OCI-LY7 (cell line): ENCODE measurements around the gene SSNA1. TPM values are rescaled to one million over a fixed set of nuclear protein-coding genes. Genes with fewer than 3 reads are reported as not detected.

ENCODE experiments used
- BruUV-seq: library from RNA; stranded (reverse); fragments of 400-500 nt; replicated peaks from 2 replicates; lab custom pipeline; 2021; lab: Mats Ljungman, UMichigan
- CTCF ChIA-PET: fragments of 300-600 bp; sonication (Branson Sonifier 250); formaldehyde crosslinking; loops from one replicate; lab custom pipeline; 2022; ENCODE audit warnings: antibody characterized with exemption; ENCODE audit not compliant: unreplicated experiment; lab: Charles Lee
- POLR2A ChIA-PET: fragments of 300-600 bp; sonication (Branson Sonifier 250); formaldehyde crosslinking; loops from one replicate; lab custom pipeline; 2022; ENCODE audit warnings: antibody characterized with exemption; lab: Charles Lee
- DNase-seq: peaks from one replicate; pipeline ENCODE4 v3.0.0-alpha.2; 2015; ENCODE audit warnings: low spot score
- H2AFZ ChIP-seq: fragments of 200-600 bp; sonication (generic), shearing (Covaris generic); 2 replicates; pipeline ENCODE4 v1.6.1; 2014; ENCODE audit warnings: mild to moderate bottlenecking, antibody characterized with exemption, low read length, moderate library complexity
- H3K27ac ChIP-seq: fragments of 200-600 bp; sonication (generic); 2 replicates; pipeline ENCODE4 v1.5.1; 2014; ENCODE audit warnings: mixed run types, low read depth, mild to moderate bottlenecking, moderate library complexity, low read length, inconsistent platforms; ENCODE audit not compliant: poor library complexity, severe bottlenecking
- H3K36me3 ChIP-seq: fragments of 200-600 bp; sonication (generic); 2 replicates; pipeline ENCODE4 v1.6.1; 2014; ENCODE audit warnings: mild to moderate bottlenecking, antibody characterized with exemption, low read length, moderate library complexity, mixed read lengths; ENCODE audit not compliant: insufficient read depth
- H3K4me1 ChIP-seq: fragments of 200-600 bp; sonication (generic); 2 replicates; pipeline ENCODE4 v1.5.1; 2014; ENCODE audit warnings: mild to moderate bottlenecking, low read length; ENCODE audit not compliant: insufficient read depth, poor library complexity, severe bottlenecking
- H3K4me2 ChIP-seq: fragments of 200-600 bp; sonication (generic); 2 replicates; pipeline ENCODE4 v1.6.1; 2014; ENCODE audit warnings: mild to moderate bottlenecking, low read length
- H3K4me3 ChIP-seq: fragments of 200-600 bp; sonication (generic); 2 replicates; pipeline ENCODE4 v1.5.1; 2014; ENCODE audit warnings: mild to moderate bottlenecking, low read depth, low read length; ENCODE audit not compliant: poor library complexity, severe bottlenecking
- H3K79me2 ChIP-seq: fragments of 200-600 bp; sonication (generic); 2 replicates; pipeline ENCODE4 v1.6.1; 2016; ENCODE audit warnings: low read depth, mild to moderate bottlenecking, low read length, moderate library complexity, mixed read lengths; ENCODE audit not compliant: insufficient read depth
- H3K9me2 ChIP-seq: fragments of 200-600 bp; sonication (generic); 2 replicates; pipeline ENCODE4 v1.6.1; 2016; ENCODE audit warnings: mild to moderate bottlenecking, low read length, mixed read lengths; ENCODE audit not compliant: insufficient read depth
- H3K9me3 ChIP-seq: fragments of 200-600 bp; sonication (generic); 2 replicates; pipeline ENCODE4 v1.6.1; 2014; ENCODE audit warnings: mild to moderate bottlenecking, mixed run types, low read length, mixed read lengths
- H4K20me1 ChIP-seq: fragments of 200-600 bp; sonication (generic); 2 replicates; pipeline ENCODE4 v1.6.1; 2014; ENCODE audit warnings: mild to moderate bottlenecking, antibody characterized with exemption, low read length, moderate library complexity, mixed read lengths; ENCODE audit not compliant: insufficient read depth
- CTCF ChIP-seq: fragments of 200-600 bp; sonication (generic); conservative IDR thresholded peaks from 2 replicates; pipeline ENCODE4 v1.5.1; 2014; ENCODE audit warnings: mild to moderate bottlenecking, antibody characterized with exemption, low read length, moderate library complexity, mixed read lengths
- EZH2phosphoT487 ChIP-seq: fragments of 200-600 bp; sonication (generic); IDR thresholded peaks from 2 replicates; pipeline ENCODE4 v1.6.1; 2018; ENCODE audit warnings: low read depth, borderline replicate concordance, mild to moderate bottlenecking, mixed run types, antibody characterized with exemption, low read length, moderate library complexity, mixed read lengths
- intact Hi-C: fragments of 100-400 bp; cut with micrococcal nuclease; formaldehyde crosslinking; loops from one replicate; pipeline ENCODE4 v1.10.0; 2022; ENCODE audit not compliant: unreplicated experiment
- total RNA-seq, 2 experiments: library from RNA; depleted of rRNA in 1 of 2; stranded (reverse); fragments of >200 nt in 1 of 2; shearing (Covaris generic) in 1 of 2; gene quantifications; 2 replicates each; pipeline ENCODE4 v1.2.3, GENCODE V29; 2014 to 2022

SSNA1 gene
- total RNA-seq, 2 experiments from 2014 or later = 71.0 to 111 TPM

GRCh38 chr9:137232510-137232909 lies 44.0 kb downstream of the SSNA1 start:
- peaks cover 32% of the 10 kb centered on the region for H3K4me1 ChIP-seq
- no peaks in the 10 kb centered on the region for H3K79me2 ChIP-seq
- H3K27ac ChIP-seq = no peak overlapping the region
- no peaks in the 10 kb centered on the region for H3K9me3 ChIP-seq
- no peaks in the 10 kb centered on the region for H3K9me2 ChIP-seq
- no peaks in the 10 kb centered on the region for H4K20me1 ChIP-seq
- no peak overlapping the region for H3K4me2 ChIP-seq
- no peak overlapping the region for H3K4me3 ChIP-seq
- no TSS peak for BruUV-seq
- H3K36me3 ChIP-seq = no peaks in the 10 kb centered on the region
- no peak for DNase-seq
- ChIA-PET POLR2A (no interaction called here), CTCF (no interaction called here)
- intact Hi-C loops = no loop called here
- TF ChIP-seq CTCF (no peak), EZH2phosphoT487 (no peak)
- no peak overlapping the region for H2AFZ ChIP-seq

GRCh38 chr9:137233143-137233980 lies 44.9 kb downstream of the SSNA1 start:
- Histone ChIP-seq H3K9me3 (no peaks in the 10 kb centered on the region), H3K4me2 (no peak overlapping the region), H3K4me1 (peaks cover 41% of the 10 kb centered on the region), H3K4me3 (no peak overlapping the region), H3K27ac (no peak overlapping the region), H3K36me3 (no peaks in the 10 kb centered on the region; the same call in 1 of the 2 replicates), H3K79me2 (0 out of 2 replicates have a peak, but pooled peaks cover 2% of the 10 kb centered on the region), H2AFZ (no peak overlapping the region), H3K9me2 (no peaks in the 10 kb centered on the region), H4K20me1 (no peaks in the 10 kb centered on the region)
- no TSS peak for BruUV-seq
- TF ChIP-seq CTCF (no peak), EZH2phosphoT487 (no peak)
- CTCF ChIA-PET = no interaction called here
- intact Hi-C loops = no loop called here
- no peak for DNase-seq
- POLR2A ChIA-PET = no interaction called here

- peaks cover 10% of the 10 kb centered on the region; the same call in 1 of the 2 replicates for H3K79me2 ChIP-seq
- H2AFZ ChIP-seq = no peak overlapping the region
- peaks cover 49% of the 10 kb centered on the region for H3K4me1 ChIP-seq
- no TSS peak for BruUV-seq
- H3K4me2 ChIP-seq = peak overlapping the region; percentile 75; the same call in 1 of the 2 replicates
- H3K9me2 ChIP-seq = no peaks in the 10 kb centered on the region
- H3K4me3 ChIP-seq = no peak overlapping the region
- TF ChIP-seq EZH2phosphoT487 (no peak), CTCF (no peak)
- ChIA-PET POLR2A (no interaction called here), CTCF (no interaction called here)
- H3K27ac ChIP-seq = no peak overlapping the region
- no peaks in the 10 kb centered on the region for H4K20me1 ChIP-seq
- no peak for DNase-seq
- no peaks in the 10 kb centered on the region for H3K9me3 ChIP-seq
- intact Hi-C loops = no loop called here
- H3K36me3 ChIP-seq = no peaks in the 10 kb centered on the region; the same call in 1 of the 2 replicates
Observed at GRCh38 chr9:137234055-137234697, 45.7 kb downstream of the SSNA1 start.
